NCI-H1417 treated with DMSO at 0.1 percent for 48 hours (cell line): Measurements from ENCODE around the gene LANCL3.

Experiments
- DNase-seq: peaks from one replicate; lab custom pipeline; 2025; lab: John Stamatoyannopoulos, UW

The LANCL3 gene

DNA sequence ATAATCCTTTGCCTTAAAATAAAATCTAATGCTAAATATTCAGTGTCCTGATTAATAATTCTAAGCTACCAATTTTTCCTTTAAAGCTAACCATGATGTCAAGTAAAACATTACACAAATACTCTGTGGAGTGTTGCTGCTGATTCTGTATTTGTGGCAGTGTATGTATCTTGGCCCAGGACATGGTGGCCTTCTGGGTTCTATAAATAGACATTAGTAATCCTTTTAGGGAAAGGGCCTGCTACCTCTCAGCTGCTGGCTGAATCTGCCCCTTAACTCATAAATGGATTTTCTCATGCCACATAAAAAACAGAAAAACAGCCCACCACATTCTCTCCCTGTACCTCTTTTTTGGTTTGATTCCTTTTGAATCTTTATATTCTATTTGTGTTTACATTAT lies 113.0 kb downstream of the LANCL3 start:
- no peak for DNase-seq

DNA sequence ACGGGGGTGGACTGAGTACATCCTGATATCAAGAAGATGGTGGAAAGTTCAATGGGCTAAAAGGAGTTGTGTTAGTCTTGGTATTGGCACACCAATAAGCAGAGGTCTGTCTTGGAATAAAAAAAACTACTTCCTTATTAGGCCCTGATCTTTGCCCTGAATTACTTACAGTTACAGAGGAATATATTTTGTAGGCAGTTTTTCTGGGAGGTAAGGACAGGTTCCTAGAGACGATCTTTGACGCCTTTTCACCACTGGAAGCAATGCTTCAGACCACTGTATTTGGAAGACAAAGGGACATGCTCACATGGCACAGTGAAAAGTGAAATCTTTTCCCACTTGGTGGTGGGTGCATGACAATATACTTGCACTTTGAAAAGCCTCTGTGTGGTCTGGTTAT lies 113.5 kb downstream of the LANCL3 start:
- DNase-seq: no peak

DNA sequence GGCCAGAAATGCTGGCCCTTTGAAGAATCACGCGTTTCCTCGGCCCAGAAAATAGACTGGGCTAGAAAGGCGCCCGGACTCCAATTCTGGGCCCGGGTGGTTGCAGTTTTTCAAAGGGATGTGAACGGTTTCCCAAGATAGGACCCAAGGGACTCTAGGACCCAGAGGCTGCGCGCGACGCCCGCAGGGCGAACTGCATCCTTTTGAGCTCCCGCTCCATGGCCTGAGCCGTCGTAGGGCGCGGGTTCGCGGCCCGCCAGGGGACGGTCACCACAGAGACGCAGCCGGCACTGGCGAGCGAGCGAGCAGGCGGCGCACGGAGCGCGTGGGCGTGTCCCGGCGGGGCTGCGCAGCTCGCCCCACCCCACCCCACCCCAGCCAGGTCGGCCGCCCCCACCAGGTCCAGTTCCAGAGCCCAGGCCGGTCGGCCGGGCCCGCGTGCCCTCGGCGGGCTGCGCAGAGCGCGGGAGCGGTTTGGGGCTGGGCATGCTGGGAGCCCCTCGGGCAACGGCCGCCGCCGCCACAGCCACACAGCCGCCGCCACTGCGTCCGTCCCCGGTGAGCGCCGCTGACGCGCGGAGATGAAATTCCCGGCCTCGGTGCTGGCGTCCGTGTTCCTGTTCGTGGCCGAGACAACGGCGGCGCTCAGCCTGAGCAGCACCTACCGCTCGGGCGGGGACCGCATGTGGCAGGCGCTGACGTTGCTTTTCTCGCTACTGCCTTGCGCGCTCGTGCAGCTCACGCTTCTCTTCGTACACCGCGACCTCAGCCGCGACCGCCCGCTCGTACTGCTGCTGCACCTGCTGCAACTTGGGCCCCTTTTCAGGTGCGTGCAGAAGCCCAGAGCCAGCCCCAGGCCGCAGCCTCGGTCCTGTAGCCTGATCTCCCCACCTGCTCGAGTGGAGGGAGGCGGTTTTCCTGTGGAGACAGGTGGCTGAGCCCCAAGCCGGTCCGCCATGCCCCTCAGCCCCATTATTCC lies 114.2 kb downstream of the LANCL3 start, which contains the start of gene XK:
TSS of gene XK (plus strand) at position 411 of the 979 bp plus-strand sequence. CDS start at position 582, 171 bp downstream.
- DNase-seq: no peak

DNA sequence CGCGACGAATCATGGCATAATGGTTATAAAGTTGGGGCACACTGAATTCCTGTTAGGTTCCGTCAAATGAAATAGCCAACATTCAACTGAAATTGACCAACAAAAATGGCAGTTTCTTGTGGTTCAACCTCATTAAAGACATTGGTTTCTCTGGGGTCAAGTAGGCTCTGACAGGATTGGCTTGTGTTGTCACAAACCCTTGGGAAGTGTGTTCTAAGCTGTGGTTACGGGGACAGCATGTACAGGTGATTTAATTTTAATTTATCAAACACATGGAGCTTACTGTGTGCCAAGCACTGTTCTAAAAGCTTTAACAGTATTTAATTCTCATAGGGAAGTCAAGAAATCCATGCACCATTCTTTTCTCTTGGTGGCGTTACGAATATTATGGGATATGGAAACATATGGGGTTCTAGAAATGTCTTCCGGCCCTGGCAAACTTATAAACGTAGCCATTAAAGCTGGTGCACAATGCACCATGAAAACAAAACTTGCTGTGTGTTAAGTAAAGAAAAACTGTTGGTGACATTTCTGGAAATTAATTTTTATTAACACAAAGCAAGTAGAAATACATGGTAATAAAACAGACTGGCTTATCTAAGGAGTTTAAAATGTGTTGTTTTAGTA lies 115.0 kb downstream of the LANCL3 start:
- no peak for DNase-seq

DNA sequence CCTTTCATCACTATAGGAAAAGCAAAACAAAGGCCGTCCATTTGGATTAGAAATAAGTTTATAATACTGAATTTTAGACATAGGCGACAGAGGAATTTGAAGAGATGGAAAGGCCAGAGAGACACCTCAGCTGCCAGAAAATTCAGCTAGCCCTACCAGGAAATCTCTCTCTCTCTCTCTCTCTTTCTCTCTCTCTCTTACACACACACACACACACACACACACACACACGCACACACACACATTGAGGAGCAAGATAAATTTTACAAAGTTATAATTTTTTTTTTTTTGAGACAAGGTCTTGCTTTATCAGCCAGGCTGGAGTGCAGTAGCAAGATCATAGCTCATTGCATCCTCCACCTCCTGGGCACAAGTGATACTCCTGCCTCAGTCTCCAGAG lies 115.5 kb downstream of the LANCL3 start:
- DNase-seq: no peak

DNA sequence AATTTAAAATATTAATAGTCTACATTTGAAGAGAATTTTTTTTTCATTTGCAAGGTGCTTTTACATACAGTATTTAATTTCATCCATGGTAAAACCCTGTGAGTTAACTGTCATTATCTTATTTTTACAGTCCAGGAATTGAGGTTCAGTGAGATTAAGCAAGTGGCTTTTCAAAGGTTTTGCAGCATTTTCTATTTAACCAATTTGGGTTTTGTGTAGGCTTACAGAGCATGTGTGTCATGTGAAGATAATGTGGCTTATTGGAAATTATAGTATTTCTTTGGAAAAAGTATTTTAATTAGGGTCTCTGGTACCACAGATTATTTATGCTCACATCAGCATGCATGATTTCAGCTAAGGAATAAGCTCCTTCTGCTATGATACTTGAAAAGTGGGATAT lies 118.7 kb downstream of the LANCL3 start:
- DNase-seq: no peak

DNA sequence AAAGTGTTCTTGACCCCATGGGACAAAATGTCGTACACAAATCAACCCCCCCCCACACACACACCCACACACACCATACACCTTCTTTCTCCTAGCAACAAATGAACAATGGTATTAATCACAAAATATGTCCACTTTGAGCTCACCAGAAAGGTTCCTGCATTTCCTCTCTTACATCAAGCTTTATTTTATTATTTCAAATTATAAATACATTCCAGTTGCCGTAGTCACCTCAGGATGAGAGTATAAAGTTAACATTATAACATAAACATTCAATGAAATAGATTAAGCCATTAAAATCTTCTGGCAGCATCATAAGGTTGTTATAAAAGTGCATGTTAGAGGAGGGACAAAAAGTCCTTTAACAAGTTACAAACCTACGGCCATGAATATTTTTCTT lies 121.5 kb downstream of the LANCL3 start:
- DNase-seq: no peak

DNA sequence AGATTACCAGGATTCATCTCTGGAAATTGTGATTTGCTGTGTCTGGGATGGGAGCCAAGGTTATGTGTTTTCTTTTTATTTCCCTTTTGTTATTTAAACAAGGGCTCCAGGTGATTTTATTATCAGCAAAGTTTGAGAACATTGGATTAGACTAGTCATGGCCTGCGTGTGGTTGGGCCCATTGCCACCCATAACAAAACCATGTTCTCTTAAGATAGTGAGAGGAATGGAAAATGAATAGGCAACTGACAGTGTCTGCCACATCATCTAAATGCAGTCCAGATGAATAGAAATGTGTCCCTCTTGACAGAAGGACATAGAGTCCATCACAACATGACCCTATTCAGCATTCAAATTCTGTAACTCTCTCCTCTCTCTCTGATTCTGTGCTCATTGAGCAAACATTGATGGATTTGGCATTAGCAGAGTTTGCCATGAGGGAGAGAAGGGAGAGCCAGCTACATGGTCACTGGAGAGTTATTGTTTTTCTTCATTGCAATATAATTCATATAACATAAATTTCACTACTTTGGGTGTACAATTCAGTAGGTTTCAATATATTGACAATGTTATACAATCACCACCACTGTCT lies 125.8 kb downstream of the LANCL3 start:
- no peak for DNase-seq

DNA sequence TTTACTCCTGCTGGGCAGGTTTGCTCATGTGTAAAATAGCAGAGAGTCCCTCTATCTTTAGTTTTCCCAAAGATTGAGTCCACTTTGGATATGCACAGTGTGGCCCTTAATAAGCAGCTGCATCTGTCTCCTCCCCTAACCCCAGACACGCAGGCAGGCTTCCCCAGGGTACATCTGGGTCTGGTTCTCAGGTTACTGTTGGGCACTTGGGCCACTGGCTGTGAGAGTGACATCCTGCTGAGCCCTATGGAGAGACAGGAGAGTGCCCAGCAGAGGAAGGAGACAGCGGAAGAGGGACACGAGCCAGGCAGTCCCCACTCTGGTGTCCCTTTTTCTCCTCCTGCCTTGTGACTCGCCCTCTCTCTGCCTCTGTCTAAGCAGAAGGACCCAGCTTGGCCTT lies 130.1 kb downstream of the LANCL3 start:
- no peak for DNase-seq

DNA sequence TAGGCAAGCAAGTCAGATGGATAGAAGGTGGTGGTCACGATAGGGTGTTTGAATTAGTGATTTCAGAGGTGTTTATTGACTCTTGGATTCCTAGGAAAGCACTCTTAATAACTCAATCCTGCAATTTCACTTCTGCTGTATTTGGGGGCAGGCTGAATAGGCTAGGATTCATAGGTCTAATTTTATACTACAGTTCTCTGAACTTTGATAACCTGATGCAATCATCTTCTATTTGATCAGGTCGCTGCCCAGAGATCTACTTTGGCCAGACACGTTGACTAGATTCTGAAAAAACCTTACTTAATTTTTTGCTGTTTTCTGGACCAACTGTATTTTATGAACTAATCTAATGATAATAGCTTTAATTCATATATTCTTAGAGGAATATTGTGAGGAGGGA lies 140.5 kb downstream of the LANCL3 start:
- no peak for DNase-seq

DNA sequence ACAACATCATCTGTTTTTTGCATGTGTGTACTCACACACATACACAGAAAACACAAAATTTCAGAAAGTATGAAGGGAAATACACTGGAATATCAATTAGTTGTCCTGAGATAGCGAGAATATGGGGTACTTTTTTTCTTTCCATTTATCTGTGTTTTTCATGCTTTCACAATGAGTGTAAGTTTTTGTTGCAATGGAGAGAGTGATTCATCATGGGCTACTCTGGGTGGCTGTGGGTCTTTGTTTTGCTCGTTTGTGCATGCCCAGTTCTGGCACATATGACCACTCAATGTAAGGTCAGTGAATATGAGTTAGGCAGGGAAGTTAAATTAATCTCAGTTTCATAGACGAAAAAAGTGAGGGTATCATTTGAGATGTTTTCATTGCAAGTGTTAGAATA lies 141.0 kb downstream of the LANCL3 start:
- no peak for DNase-seq

DNA sequence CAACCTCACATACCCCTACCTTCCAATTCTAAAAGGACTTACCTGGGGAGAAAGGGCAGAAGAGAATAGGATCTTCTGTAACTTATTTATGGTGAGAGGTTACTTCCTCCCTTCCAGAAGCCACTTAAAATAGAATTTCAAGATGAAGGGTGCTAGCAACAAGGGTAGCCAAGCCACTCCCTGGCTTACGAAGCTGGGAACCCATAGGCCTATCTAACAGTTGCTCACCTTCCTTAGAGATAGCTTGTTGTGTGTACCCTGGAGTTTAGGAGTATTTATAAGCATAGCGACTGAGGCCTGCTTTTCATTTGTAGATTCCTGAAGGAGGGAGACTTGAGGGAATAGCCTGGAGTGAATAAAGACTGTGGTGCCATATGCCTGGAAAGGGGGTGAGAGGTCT lies 143.0 kb downstream of the LANCL3 start:
- DNase-seq: no peak

DNA sequence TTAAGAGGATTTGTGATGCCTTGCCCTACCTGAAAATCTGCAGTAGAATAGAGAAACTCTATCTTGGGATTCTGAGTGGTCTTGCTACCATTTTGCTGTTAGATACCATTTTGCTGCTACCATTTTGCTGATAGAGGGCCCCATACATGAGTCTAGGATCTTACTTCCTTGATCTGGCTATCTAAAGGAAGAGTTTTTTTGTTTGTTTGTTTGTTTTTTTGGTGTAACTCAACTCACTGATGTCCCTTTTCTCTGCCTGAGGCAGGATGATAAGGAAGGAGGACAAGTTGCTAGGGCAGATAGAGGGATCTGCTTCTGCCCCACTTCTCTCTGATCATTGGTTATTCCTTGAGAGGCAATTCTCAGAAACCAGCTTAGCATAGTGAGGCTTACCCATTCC lies 145.1 kb downstream of the LANCL3 start:
- DNase-seq: no peak

DNA sequence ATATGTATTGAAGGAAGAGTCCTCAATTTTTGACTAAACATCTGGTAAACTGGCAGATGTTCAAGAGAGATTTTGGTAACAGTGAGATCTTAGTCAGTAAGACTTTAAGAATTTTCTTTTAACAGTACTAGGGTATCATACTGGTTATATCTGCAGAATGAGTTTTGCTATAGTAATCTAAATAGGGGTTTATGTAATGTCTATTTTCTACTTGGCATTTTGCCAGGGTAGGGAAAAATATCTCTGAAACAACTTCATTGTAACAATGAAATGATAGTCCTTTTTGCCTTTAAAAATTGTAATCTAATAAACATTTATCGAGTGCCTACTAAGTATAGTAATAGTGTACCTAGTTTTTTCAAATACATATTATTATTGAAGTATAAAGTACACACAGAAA lies 146.2 kb downstream of the LANCL3 start:
- DNase-seq: no peak

DNA sequence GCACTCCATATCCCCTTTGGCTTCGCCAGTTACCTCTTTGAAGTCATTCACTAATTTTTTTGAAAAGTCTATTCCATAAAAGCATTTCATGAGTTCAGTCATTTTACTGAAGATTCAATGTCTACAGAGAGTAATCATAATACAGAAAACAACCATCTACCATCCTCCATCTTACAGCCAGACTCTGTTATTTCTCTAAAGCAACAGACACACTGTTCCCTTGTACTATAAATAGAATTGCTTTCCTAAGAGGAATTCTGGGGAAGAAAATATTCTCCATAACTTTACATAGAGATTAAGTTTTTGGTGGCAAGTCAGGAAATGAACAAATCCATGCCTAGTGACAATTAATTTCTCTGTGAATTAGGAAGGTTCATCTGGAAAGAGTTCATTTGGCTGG lies 151.1 kb downstream of the LANCL3 start:
- DNase-seq: no peak

DNA sequence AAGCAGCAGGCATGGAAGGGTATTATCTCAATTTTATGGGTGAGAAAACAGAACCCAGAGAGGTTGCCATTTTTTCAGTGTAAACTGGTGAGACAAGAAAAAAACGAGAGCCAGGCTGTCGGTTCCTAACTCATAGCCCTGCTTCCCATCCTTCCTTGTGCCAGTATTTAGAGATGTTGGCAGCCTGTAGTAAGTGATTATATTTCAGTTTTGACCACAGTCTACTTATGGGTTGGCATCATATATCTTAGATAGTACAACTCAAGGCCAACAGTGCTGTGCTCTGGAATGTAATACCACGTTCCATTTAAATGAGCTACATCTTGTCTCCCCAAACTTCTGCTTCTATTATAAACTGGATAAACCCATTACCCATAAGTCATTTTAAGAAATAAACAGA lies 154.9 kb downstream of the LANCL3 start:
- DNase-seq: no peak
